WTC11 (cell line): ENCODE results near the gene LSM7.

Experiments
- ESRRA ChIP-seq: sonication (generic); formaldehyde crosslinking; IDR thresholded peaks from 2 replicates; pipeline ENCODE4 v1.8.1; 2022; ENCODE audit warnings: mild to moderate bottlenecking, missing genetic modification reagents, borderline replicate concordance
- FOXJ3 ChIP-seq: sonication (generic); formaldehyde crosslinking; IDR thresholded peaks from 2 replicates; pipeline ENCODE4 v1.9.0; 2021; ENCODE audit warnings: missing genetic modification reagents, mild to moderate bottlenecking, borderline replicate concordance
- JUN ChIP-seq: sonication (generic); formaldehyde crosslinking; IDR thresholded peaks from 2 replicates; pipeline ENCODE4 v1.8.0; 2023; ENCODE audit warnings: mild to moderate bottlenecking, missing genetic modification reagents
- KAT7 ChIP-seq: sonication (generic); formaldehyde crosslinking; IDR thresholded peaks from 2 replicates; pipeline ENCODE4 v1.8.1; 2023; ENCODE audit warnings: missing genetic modification reagents, mild to moderate bottlenecking, borderline replicate concordance
- NR2C2 ChIP-seq: sonication (generic); formaldehyde crosslinking; IDR thresholded peaks from 2 replicates; pipeline ENCODE4 v1.8.0; 2022; ENCODE audit warnings: mild to moderate bottlenecking, missing genetic modification reagents
- TF ChIP-seq, protein P1 (sequence below): fragments of 200-600 bp; IDR thresholded peaks from 2 replicates; pipeline ENCODE4 v1.8.0; 2022; ENCODE audit warnings: antibody characterized with exemption

GRCh38 chr19:2329501-2329916, 1.1 kb upstream of the LSM7 start:
- TF ChIP-seq, protein P1, sequence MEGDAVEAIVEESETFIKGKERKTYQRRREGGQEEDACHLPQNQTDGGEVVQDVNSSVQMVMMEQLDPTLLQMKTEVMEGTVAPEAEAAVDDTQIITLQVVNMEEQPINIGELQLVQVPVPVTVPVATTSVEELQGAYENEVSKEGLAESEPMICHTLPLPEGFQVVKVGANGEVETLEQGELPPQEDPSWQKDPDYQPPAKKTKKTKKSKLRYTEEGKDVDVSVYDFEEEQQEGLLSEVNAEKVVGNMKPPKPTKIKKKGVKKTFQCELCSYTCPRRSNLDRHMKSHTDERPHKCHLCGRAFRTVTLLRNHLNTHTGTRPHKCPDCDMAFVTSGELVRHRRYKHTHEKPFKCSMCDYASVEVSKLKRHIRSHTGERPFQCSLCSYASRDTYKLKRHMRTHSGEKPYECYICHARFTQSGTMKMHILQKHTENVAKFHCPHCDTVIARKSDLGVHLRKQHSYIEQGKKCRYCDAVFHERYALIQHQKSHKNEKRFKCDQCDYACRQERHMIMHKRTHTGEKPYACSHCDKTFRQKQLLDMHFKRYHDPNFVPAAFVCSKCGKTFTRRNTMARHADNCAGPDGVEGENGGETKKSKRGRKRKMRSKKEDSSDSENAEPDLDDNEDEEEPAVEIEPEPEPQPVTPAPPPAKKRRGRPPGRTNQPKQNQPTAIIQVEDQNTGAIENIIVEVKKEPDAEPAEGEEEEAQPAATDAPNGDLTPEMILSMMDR, result no peak
- TF ChIP-seq JUN, result no peak
- TF ChIP-seq ESRRA (CRISPR knock-in tag), result no peak
- TF ChIP-seq KAT7 (CRISPR knock-in tag), result no peak
- TF ChIP-seq FOXJ3, result no peak
- TF ChIP-seq NR2C2 (CRISPR knock-in tag), result no peak
